Loucy (cell line): ENCODE results near the gene FLII.

Experiments
- H2AFZ ChIP-seq: fragments of 200-600 bp; sonication (generic); 2 replicates; pipeline ENCODE4 v1.6.0; 2016; ENCODE audit warnings: antibody characterized with exemption, mild to moderate bottlenecking, low read length, moderate library complexity
- H3F3A ChIP-seq: fragments of 200-600 bp; 2 replicates; pipeline ENCODE4 v1.6.0; 2016; ENCODE audit warnings: antibody characterized with exemption, low read depth, mild to moderate bottlenecking
- H3K27me3 ChIP-seq: fragments of 200-600 bp; sonication (generic); 2 replicates; pipeline ENCODE4 v1.6.1; 2014; ENCODE audit warnings: low read length, mild to moderate bottlenecking; ENCODE audit not compliant: insufficient read depth, poor library complexity, severe bottlenecking
- H3K36me3 ChIP-seq: fragments of 200-600 bp; sonication (generic); 2 replicates; pipeline ENCODE4 v1.6.1; 2016; ENCODE audit warnings: low read length; ENCODE audit not compliant: insufficient read depth
- H3K4me1 ChIP-seq: fragments of 200-600 bp; sonication (generic); 2 replicates; pipeline ENCODE4 v1.5.1; 2014; ENCODE audit warnings: low read length, mild to moderate bottlenecking; ENCODE audit not compliant: insufficient read depth, poor library complexity, severe bottlenecking
- H3K4me2 ChIP-seq: fragments of 200-600 bp; sonication (generic); 2 replicates; pipeline ENCODE4 v1.6.0; 2014; ENCODE audit warnings: antibody characterized with exemption, low read length, low read depth, mild to moderate bottlenecking; ENCODE audit not compliant: poor library complexity, severe bottlenecking
- H3K4me3 ChIP-seq: fragments of 200-600 bp; sonication (generic); 2 replicates; pipeline ENCODE4 v1.5.1; 2014; ENCODE audit warnings: low read length, mild to moderate bottlenecking, mixed read lengths; ENCODE audit not compliant: poor library complexity, severe bottlenecking
- H3K79me2 ChIP-seq: fragments of 200-600 bp; sonication (generic); 2 replicates; pipeline ENCODE4 v1.6.1; 2014; ENCODE audit warnings: low read length; ENCODE audit not compliant: insufficient read depth
- H3K9ac ChIP-seq: fragments of 200-600 bp; sonication (generic); 2 replicates; pipeline ENCODE4 v1.6.0; 2014; ENCODE audit warnings: mild to moderate bottlenecking, low read depth, low read length, moderate library complexity; ENCODE audit not compliant: poor library complexity, severe bottlenecking
- H3K9me2 ChIP-seq: fragments of 200-600 bp; sonication (generic); replicated peaks from 2 replicates; pipeline ENCODE4 v1.6.1; 2016; ENCODE audit warnings: low read depth, low read length, mixed read lengths
- H3K9me3 ChIP-seq: fragments of 200-600 bp; sonication (generic); 2 replicates; pipeline ENCODE4 v1.6.1; 2014; ENCODE audit warnings: mild to moderate bottlenecking, antibody characterized with exemption, low read length, low read depth; ENCODE audit not compliant: insufficient read depth
- H4K20me1 ChIP-seq: fragments of 200-600 bp; sonication (generic); 2 replicates; pipeline ENCODE4 v1.6.0; 2014; ENCODE audit warnings: antibody characterized with exemption, low read length, mild to moderate bottlenecking; ENCODE audit not compliant: insufficient read depth, poor library complexity, severe bottlenecking
- CTCF ChIP-seq: fragments of 200-600 bp; sonication (generic); conservative IDR thresholded peaks from 2 replicates; pipeline ENCODE4 v1.5.1; 2014; ENCODE audit warnings: mild to moderate bottlenecking, antibody characterized with exemption, low read length
- EZH2phosphoT487 ChIP-seq: fragments of 200-600 bp; IDR thresholded peaks from 2 replicates; pipeline ENCODE4 v1.6.1; 2018; ENCODE audit warnings: antibody characterized with exemption, mild to moderate bottlenecking, moderate library complexity, borderline replicate concordance

FLII gene

GRCh38 chr17:18225642-18226283 is 32.8 kb downstream of the FLII start:
- peak overlapping the region; percentile 99 for H3K4me2 ChIP-seq
- peaks cover 22% of the 10 kb centered on the region for H3K4me1 ChIP-seq
- H3K9ac ChIP-seq: peak overlapping the region; percentile 80
- H3K36me3 ChIP-seq: no peaks in the 10 kb centered on the region
- peaks cover 7% of the 10 kb centered on the region for H4K20me1 ChIP-seq
- H3F3A ChIP-seq: no peaks in the 10 kb centered on the region
- peak overlapping the region; percentile 100 for H3K4me3 ChIP-seq
- peaks cover 32% of the 10 kb centered on the region for H3K79me2 ChIP-seq
- H3K27me3 ChIP-seq: no peaks in the 10 kb centered on the region
- H3K9me3 ChIP-seq: no peaks in the 10 kb centered on the region
- H2AFZ ChIP-seq: peak overlapping the region; percentile 93
- no peaks in the 10 kb centered on the region for H3K9me2 ChIP-seq
- TF ChIP-seq EZH2phosphoT487 (no peak), CTCF (no peak)

GRCh38 chr17:18225121-18225641 is 33.4 kb downstream of the FLII start, which contains the start of gene LLGL1:
TSS of gene LLGL1 (plus strand) at chr17:18225635. CDS start at chr17:18225683, 48 bp downstream.
- Histone ChIP-seq H2AFZ (peak within 1 kb of the TSS; percentile 96), H3F3A (no peaks in the 10 kb centered on the region), H3K4me1 (peaks cover 22% of the 10 kb centered on the region), H3K79me2 (peaks cover 31% of the 10 kb centered on the region), H3K27me3 (no peaks in the 10 kb centered on the region), H3K4me3 (peak within 1 kb of the TSS; percentile 100), H3K36me3 (no peaks in the 10 kb centered on the region), H3K9me3 (no peaks in the 10 kb centered on the region), H3K9me2 (no peaks in the 10 kb centered on the region), H3K4me2 (peak within 1 kb of the TSS; percentile 99), H4K20me1 (peaks cover 7% of the 10 kb centered on the region), H3K9ac (peak within 1 kb of the TSS; percentile 80)
- TF ChIP-seq EZH2phosphoT487 (no peak), CTCF (no peak)

- H3K9me2 ChIP-seq: no peaks in the 10 kb centered on the region
- no peak for TF ChIP-seq CTCF
- no peak for TF ChIP-seq EZH2phosphoT487
- H4K20me1 ChIP-seq: peaks cover 7% of the 10 kb centered on the region
- peak overlapping the region; percentile 83 for H3K4me2 ChIP-seq
- H3K9ac ChIP-seq: peak overlapping the region; percentile 61
- no peaks in the 10 kb centered on the region for H3F3A ChIP-seq
- H2AFZ ChIP-seq: peak overlapping the region; percentile 96
- H3K36me3 ChIP-seq: no peaks in the 10 kb centered on the region
- peak overlapping the region; percentile 69 for H3K4me3 ChIP-seq
- peaks cover 29% of the 10 kb centered on the region for H3K79me2 ChIP-seq
- no peaks in the 10 kb centered on the region for H3K27me3 ChIP-seq
- no peaks in the 10 kb centered on the region for H3K9me3 ChIP-seq
- peaks cover 22% of the 10 kb centered on the region for H3K4me1 ChIP-seq
Observed at GRCh38 chr17:18224387-18225120, 34.0 kb downstream of the FLII start.
